Activated CD4-positive, alpha-beta T cell treated with anti-CD3 and anti-CD28 coated beads, Interleukin-2, amount 10 ng/mL, durations not matched to agents 7 days and 5 days (primary cell): Measurements from ENCODE around the gene CTNNA3. TPM values are rescaled to one million over a fixed set of nuclear protein-coding genes. Genes with fewer than 3 reads are reported as not detected.

ENCODE experiments used
- CTCF ChIA-PET: fragments of 350-600 bp; sonication (Branson Sonifier 250); formaldehyde crosslinking; loops from one replicate; lab custom pipeline; 2021; ENCODE audit warnings: antibody characterized with exemption; lab: Charles Lee
- POLR2A ChIA-PET: fragments of 350-600 bp; sonication (Branson Sonifier 250); formaldehyde crosslinking; loops from one replicate; lab custom pipeline; 2021; ENCODE audit warnings: antibody characterized with exemption; lab: Charles Lee
- DNase-seq: peaks from one replicate; pipeline ENCODE4 v3.0.0-alpha.2; 2020
- H3K27ac Mint-ChIP-seq: one replicate; pipeline ENCODE4 v1.8.0; 2021; ENCODE audit warnings: mild to moderate bottlenecking, moderate library complexity, mixed read lengths
- H3K27me3 Mint-ChIP-seq: one replicate; pipeline ENCODE4 v1.8.0; 2021; ENCODE audit warnings: mixed read lengths
- H3K36me3 Mint-ChIP-seq: one replicate; pipeline ENCODE4 v1.8.0; 2021; ENCODE audit warnings: low read depth, mixed read lengths
- H3K4me1 Mint-ChIP-seq: one replicate; pipeline ENCODE4 v1.8.0; 2021; ENCODE audit warnings: mixed read lengths
- H3K4me3 Mint-ChIP-seq: one replicate; pipeline ENCODE4 v1.8.0; 2021; ENCODE audit warnings: mild to moderate bottlenecking, moderate library complexity, mixed read lengths
- H3K9me3 Mint-ChIP-seq: one replicate; pipeline ENCODE4 v1.8.0; 2021; ENCODE audit warnings: mixed read lengths
- total RNA-seq, 2 experiments: library from RNA; stranded (reverse); gene quantifications; one replicate each; pipeline ENCODE4 v1.2.3, GENCODE V29; 2021

CTNNA3 gene
- total RNA-seq, 2 experiments from 2014 or later, result 0.57 to 0.58 TPM

DNA sequence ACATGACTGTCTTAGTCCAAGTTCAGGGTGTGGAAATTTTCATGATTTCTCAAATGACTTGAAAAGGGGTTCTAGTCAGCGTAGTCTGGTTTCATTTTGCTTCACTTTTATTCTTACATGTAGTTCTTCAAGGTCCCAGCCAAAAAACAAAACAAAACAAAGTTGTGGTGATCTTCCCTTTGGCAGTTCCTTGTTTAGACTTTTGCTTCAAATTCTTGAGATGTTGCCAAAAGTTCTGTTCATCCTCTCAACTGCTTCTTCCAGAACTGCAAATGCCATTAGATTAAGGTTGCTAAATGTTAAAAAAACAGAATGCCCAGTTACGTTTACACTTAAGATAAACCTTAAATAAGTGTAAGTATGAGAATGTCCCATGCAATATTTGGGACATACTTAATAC, 1140.9 kb downstream of the CTNNA3 start:
- H3K4me1 Mint-ChIP-seq, result no peaks in the 10 kb centered on the region
- H3K27me3 Mint-ChIP-seq, result no peaks in the 10 kb centered on the region
- no peaks in the 10 kb centered on the region for H3K36me3 Mint-ChIP-seq
- no peak overlapping the region for H3K4me3 Mint-ChIP-seq
- H3K9me3 Mint-ChIP-seq, result peaks cover 2% of the 10 kb centered on the region
- ChIA-PET CTCF (no interaction called here), POLR2A (no interaction called here)
- H3K27ac Mint-ChIP-seq, result no peak overlapping the region
- no peak for DNase-seq

DNA sequence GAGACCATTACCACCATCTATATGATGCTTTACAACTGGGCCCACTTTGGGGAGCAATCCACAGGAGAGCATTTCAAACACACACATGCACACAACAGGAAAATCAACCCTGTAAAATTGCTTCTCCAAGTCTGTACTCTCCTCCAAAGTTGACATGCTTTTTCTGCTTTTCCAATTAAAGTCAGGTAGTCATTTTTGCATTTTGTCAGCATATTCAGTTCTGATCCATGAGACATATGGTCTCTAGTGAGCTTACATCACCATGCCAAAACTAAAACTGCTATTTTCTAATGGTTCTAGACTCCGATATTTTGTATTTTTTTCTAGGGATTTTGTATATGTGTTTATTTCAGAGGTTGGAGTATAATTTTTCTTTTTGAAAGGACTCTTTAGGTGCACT, 1143.7 kb downstream of the CTNNA3 start:
- POLR2A ChIA-PET, result no interaction called here

DNA sequence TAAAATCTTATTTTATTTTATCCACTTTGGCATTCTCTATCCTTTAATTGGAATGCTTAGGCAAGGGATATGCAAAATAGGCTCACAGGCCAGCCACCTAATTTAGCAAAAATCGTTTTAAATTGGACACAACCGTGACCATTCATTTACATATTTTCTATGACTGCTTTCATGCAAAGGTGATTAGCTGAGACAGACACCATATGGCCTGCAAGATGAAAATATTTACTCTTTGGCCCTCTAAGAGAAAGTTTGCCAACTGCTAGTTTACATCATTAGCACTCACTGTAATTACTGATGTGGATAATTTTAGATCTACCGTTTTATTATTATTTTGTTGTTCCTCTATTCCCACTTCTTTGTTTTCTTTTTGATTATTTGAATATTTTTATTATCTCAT, 1145.6 kb downstream of the CTNNA3 start:
- no peaks in the 10 kb centered on the region for H3K4me1 Mint-ChIP-seq
- ChIA-PET POLR2A (no interaction called here), CTCF (no interaction called here)
- H3K36me3 Mint-ChIP-seq, result no peaks in the 10 kb centered on the region
- H3K4me3 Mint-ChIP-seq, result no peak overlapping the region
- no peak overlapping the region for H3K27ac Mint-ChIP-seq
- no peaks in the 10 kb centered on the region for H3K27me3 Mint-ChIP-seq
- peaks cover 2% of the 10 kb centered on the region for H3K9me3 Mint-ChIP-seq
- DNase-seq, result no peak

More for the DNA sequence above, 1143.7 kb downstream of the CTNNA3 start:
- no peaks in the 10 kb centered on the region for H3K27me3 Mint-ChIP-seq
- no peak for DNase-seq
- no peaks in the 10 kb centered on the region for H3K4me1 Mint-ChIP-seq
- CTCF ChIA-PET, result no interaction called here
- peaks cover 2% of the 10 kb centered on the region for H3K9me3 Mint-ChIP-seq
- no peak overlapping the region for H3K27ac Mint-ChIP-seq
- no peaks in the 10 kb centered on the region for H3K36me3 Mint-ChIP-seq
- no peak overlapping the region for H3K4me3 Mint-ChIP-seq

DNA sequence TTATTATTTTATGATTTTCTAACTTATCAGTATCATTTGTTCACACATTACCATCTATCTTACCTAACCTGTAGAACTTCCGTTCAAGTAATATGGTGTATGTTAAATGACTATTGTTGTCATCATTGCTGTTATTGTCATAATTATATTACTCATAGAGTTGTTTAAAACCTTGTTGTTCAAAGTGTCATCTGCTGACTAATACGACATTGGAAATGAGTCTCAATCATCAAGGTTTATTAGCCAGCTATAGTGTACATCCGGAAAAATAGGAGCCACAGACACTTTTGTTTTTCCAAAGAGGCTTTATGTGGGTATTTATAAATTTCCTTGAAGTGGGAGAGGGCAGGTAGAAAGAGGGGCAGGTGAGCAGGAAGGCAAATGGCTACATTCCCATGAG, 1157.1 kb downstream of the CTNNA3 start:
- ChIA-PET POLR2A (no interaction called here), CTCF (interaction anchor here (0.6 to 1.1 kb wide), 2 partner anchors 8 to 324 kb away, joined by 3 read pairs; no protein-coding TSS in a partner anchor)
- Mint-ChIP-seq H3K4me3 (no peak overlapping the region), H3K4me1 (no peaks in the 10 kb centered on the region), H3K9me3 (peaks cover 3% of the 10 kb centered on the region), H3K36me3 (no peaks in the 10 kb centered on the region), H3K27ac (no peak overlapping the region), H3K27me3 (no peaks in the 10 kb centered on the region)
- no peak for DNase-seq

DNA sequence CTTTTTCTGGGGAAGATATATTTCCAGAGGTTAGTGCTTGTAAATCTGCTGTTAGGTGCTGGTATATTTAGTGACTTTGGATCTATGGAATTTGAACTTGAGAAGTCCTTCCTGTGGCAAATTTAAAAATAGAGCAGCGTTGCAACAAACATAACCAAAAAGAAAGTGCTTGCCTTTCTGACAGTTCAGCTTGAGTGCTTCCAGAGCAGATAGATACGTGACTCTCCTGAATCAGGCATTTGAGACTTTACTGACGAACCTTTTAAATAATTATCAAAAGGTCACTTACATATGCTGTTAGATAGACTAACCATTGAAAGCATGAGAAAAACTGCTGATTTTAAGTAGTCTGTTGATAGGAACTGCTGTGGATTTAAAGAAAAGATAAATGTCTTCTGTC, 1157.6 kb downstream of the CTNNA3 start:
- no peaks in the 10 kb centered on the region for H3K27me3 Mint-ChIP-seq
- no peak for DNase-seq
- H3K4me1 Mint-ChIP-seq, result no peaks in the 10 kb centered on the region
- H3K36me3 Mint-ChIP-seq, result no peaks in the 10 kb centered on the region
- CTCF ChIA-PET, result interaction anchor here (0.6 kb wide), 1 partner anchor 325 kb away, joined by 3 read pairs; no protein-coding TSS in a partner anchor
- H3K9me3 Mint-ChIP-seq, result peaks cover 3% of the 10 kb centered on the region
- H3K4me3 Mint-ChIP-seq, result no peak overlapping the region
- POLR2A ChIA-PET, result no interaction called here
- no peak overlapping the region for H3K27ac Mint-ChIP-seq

DNA sequence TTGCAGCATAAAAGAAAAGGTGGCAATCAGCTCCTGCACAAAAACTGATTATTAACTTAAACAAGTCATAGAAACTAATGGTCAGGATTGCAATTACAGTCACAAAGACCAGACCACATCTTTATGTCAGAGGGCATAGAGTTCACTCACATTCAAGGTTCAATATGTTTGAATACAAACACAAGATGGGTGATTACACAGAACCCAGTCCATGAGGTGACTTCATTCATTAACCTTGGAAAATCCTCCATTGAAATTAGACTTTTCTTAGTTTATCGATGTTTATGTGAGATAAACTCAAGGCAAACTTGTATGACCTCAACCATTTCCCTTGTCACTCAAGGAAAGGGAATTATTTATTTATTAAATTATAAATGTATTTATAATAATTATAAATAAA, 1158.8 kb downstream of the CTNNA3 start:
- Mint-ChIP-seq H3K4me3 (no peak overlapping the region), H3K27ac (no peak overlapping the region), H3K36me3 (no peaks in the 10 kb centered on the region), H3K9me3 (peaks cover 3% of the 10 kb centered on the region), H3K27me3 (no peaks in the 10 kb centered on the region), H3K4me1 (no peaks in the 10 kb centered on the region)
- DNase-seq, result no peak
- ChIA-PET POLR2A (no interaction called here), CTCF (no interaction called here)

DNA sequence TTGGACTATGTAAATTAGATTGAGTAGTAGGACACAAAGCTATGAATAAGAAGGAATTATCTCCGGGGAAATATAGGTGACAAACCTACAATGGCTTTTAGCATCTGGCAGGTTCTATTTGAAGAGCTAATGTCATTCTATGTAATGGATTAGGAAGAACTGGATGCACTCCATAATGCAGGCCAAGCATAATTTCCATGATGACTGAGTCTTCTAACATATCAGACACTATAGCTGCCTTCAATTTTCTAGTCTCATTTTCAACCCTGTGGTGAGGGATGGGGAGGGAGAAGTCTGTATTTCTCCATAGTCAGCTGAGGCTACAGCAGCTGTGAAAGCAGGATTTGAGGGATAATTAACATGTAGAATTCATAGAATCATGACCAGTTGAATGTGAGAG, 1160.6 kb downstream of the CTNNA3 start:
- Mint-ChIP-seq H3K4me1 (no peaks in the 10 kb centered on the region), H3K4me3 (no peak overlapping the region), H3K27me3 (no peaks in the 10 kb centered on the region), H3K36me3 (no peaks in the 10 kb centered on the region), H3K27ac (no peak overlapping the region), H3K9me3 (peaks cover 3% of the 10 kb centered on the region)
- ChIA-PET CTCF (interaction anchor here (1.3 kb wide), 1 partner anchor 19 kb away, joined by 5 read pairs; no protein-coding TSS in a partner anchor), POLR2A (no interaction called here)
- DNase-seq, result no peak

DNA sequence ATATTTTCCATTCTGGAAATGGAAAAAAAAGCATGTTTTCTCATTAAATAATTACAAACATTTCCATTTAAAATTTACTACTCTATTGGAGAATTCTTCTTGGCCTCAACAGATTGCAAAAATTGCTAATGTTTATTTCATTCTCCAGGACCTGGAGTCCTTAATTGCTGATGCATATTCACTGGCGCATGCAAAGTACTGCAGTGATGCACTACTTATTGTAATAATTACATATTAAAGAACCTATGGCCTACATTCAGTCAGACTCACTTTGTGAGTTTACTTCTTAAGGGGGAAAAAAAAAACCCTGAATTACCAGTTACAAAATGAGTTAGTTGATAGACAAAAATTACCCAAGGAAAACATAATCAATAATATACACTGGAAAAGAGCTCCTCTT, 1161.1 kb downstream of the CTNNA3 start:
- H3K4me1 Mint-ChIP-seq, result no peaks in the 10 kb centered on the region
- H3K36me3 Mint-ChIP-seq, result no peaks in the 10 kb centered on the region
- DNase-seq, result no peak
- no peak overlapping the region for H3K4me3 Mint-ChIP-seq
- POLR2A ChIA-PET, result no interaction called here
- H3K27me3 Mint-ChIP-seq, result no peaks in the 10 kb centered on the region
- CTCF ChIA-PET, result no interaction called here
- H3K27ac Mint-ChIP-seq, result no peak overlapping the region
- H3K9me3 Mint-ChIP-seq, result peaks cover 3% of the 10 kb centered on the region

DNA sequence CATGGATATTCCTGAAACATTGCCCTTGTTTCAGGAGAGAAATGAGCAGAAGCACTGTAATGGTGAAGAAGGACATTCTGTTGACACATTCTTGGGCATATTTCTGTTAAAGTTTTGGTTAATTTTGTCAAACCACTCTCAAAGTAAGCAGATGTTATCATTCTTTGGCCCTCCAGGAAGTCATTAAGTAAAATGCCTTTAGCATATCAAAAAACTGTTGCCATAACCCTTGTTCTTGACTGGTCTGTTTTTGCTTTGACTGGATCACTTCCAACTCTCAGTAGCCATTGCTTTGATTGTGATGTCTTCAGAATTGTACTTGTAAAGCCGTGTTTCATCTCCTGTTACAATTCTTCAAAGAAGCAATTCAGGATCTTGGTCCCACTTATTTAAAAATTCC, 1174.5 kb downstream of the CTNNA3 start:
- H3K4me1 Mint-ChIP-seq, result no peaks in the 10 kb centered on the region
- DNase-seq, result no peak
- H3K36me3 Mint-ChIP-seq, result no peaks in the 10 kb centered on the region
- CTCF ChIA-PET, result no interaction called here
- no peaks in the 10 kb centered on the region for H3K27me3 Mint-ChIP-seq
- POLR2A ChIA-PET, result no interaction called here
- H3K9me3 Mint-ChIP-seq, result no peaks in the 10 kb centered on the region
- no peak overlapping the region for H3K4me3 Mint-ChIP-seq
- H3K27ac Mint-ChIP-seq, result no peak overlapping the region

DNA sequence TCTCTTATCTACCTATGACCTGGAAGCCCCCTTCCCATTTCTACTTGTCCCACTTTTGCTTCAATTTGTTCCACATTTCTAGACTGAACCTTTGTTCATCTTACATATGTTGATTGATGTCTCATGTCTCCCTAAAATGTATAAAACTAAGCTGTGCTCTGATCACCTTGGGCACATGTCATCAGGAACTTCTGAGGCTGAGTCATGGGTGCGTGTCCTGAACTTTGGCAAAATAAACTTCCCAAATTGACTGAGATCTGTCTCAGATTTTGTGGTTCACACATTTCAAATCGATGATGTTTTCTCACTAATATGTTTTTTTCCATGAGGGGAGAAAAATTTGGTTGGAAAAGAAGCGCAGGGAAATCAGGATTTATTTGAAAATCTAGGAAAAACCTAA, 1176.4 kb downstream of the CTNNA3 start:
- Mint-ChIP-seq H3K4me3 (no peak overlapping the region), H3K27ac (no peak overlapping the region), H3K4me1 (no peaks in the 10 kb centered on the region), H3K36me3 (no peaks in the 10 kb centered on the region), H3K27me3 (no peaks in the 10 kb centered on the region), H3K9me3 (no peaks in the 10 kb centered on the region)
- CTCF ChIA-PET, result no interaction called here
- POLR2A ChIA-PET, result no interaction called here
- no peak for DNase-seq

DNA sequence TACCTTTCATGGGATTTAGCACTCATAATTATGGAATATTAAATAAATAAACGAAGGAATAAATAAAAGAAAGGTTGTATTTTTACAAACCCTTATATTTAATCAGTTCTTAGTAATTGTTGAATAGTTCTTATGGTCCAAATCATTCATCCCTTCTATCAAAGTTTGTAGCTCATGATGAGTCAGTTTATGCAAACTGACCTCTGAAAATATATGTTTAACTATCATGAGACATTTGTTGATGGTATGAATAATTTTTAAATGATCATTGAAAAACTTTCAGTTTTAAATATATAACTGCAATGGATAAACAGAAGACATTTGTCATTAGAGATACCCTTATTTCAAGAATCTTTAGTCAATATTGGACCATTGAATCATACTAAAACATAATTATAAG, 1181.3 kb downstream of the CTNNA3 start:
- no peak overlapping the region for H3K4me3 Mint-ChIP-seq
- H3K27ac Mint-ChIP-seq, result no peak overlapping the region
- H3K9me3 Mint-ChIP-seq, result no peaks in the 10 kb centered on the region
- ChIA-PET POLR2A (no interaction called here), CTCF (no interaction called here)
- DNase-seq, result no peak
- no peaks in the 10 kb centered on the region for H3K27me3 Mint-ChIP-seq
- no peaks in the 10 kb centered on the region for H3K36me3 Mint-ChIP-seq
- H3K4me1 Mint-ChIP-seq, result no peaks in the 10 kb centered on the region

DNA sequence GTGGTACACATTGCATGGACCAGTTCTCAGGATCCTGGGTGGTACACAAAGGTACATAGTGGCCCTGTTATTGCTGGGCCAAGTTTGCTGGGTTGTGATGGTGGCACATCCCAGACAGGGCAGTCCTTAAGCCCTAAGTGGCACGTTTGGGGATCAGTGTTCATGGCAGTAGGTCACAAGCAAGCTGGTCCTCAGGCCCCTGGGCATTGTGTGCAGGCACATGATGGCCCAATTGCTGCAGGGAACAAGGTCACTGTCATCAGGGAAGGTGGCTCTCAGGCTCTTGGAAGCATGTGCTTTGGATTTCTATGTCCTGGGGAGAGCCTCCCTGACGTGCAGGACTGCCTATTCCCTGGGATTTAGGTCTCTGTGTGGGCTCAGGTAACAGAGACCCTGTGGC, 1182.5 kb downstream of the CTNNA3 start:
- no peak for DNase-seq
- ChIA-PET CTCF (no interaction called here), POLR2A (no interaction called here)
- H3K9me3 Mint-ChIP-seq, result no peaks in the 10 kb centered on the region
- no peaks in the 10 kb centered on the region for H3K4me1 Mint-ChIP-seq
- H3K27ac Mint-ChIP-seq, result no peak overlapping the region
- H3K27me3 Mint-ChIP-seq, result no peaks in the 10 kb centered on the region
- no peaks in the 10 kb centered on the region for H3K36me3 Mint-ChIP-seq
- H3K4me3 Mint-ChIP-seq, result no peak overlapping the region

DNA sequence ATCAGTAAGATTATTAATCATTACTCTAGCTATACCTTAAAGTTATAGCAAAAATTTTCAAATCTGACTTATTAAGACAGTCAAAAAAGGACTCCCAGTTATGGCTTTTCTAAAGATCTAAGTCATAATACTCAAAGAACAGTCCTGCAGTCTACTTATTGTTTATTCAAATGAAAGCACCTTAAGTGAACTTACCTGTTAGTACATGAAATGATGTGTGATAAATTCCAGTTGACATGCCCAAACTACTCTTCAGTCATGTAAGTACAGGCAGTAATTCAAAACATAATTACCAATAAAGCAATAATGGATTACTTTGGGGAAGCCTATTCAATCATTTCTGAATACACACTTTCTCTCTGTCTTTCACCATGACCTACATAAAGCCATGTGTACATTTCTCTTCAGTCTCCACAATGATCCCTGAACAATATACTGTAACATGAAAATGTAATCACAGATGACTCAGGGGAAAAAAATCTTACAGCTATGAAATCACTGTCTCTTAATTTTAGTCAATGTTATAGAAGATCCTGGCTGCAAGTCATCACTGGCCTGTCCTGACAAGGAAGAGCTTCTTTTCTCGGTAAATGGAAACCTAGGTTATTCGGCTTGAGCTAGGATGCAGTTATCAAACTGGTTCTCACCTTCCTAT, 1190.9 kb downstream of the CTNNA3 start:
- no peaks in the 10 kb centered on the region for H3K36me3 Mint-ChIP-seq

DNA sequence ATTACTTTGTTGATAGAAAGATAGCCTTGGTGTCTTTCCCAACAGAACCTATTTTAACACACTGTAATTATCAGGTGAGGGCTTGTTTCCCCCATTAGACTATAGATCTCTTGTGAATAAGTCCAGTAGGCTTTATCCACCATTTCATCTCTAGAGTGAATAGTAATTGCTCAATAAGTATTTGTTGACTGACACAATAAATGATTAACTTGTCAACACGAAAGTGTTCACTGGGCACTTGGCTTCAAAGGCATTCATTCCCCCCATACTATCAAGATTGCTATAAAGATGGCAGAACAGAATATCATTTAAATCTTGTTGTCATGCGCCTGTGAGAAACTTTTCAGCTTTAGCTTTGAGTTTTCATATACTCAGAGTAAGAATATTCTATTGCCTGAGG, 1194.6 kb downstream of the CTNNA3 start:
- Mint-ChIP-seq H3K4me3 (no peak overlapping the region), H3K4me1 (no peaks in the 10 kb centered on the region), H3K27me3 (no peaks in the 10 kb centered on the region), H3K27ac (no peak overlapping the region), H3K36me3 (no peaks in the 10 kb centered on the region), H3K9me3 (no peaks in the 10 kb centered on the region)
- POLR2A ChIA-PET, result no interaction called here
- DNase-seq, result no peak
- CTCF ChIA-PET, result no interaction called here

More for the DNA sequence above, 1190.9 kb downstream of the CTNNA3 start:
- Mint-ChIP-seq H3K27ac (no peak overlapping the region), H3K4me3 (no peak overlapping the region), H3K27me3 (no peaks in the 10 kb centered on the region), H3K9me3 (no peaks in the 10 kb centered on the region), H3K4me1 (no peaks in the 10 kb centered on the region)
- no peak for DNase-seq
- ChIA-PET CTCF (interaction anchor here (0.6 kb wide), 1 partner anchor 1173 kb away, joined by 3 read pairs; no protein-coding TSS in a partner anchor), POLR2A (no interaction called here)
